H1 (cell line): ENCODE results near the gene AQP12A. TPM values are rescaled to one million over a fixed set of nuclear protein-coding genes. Genes with fewer than 3 reads are reported as not detected.

Experiments used
- CTCF ChIA-PET: fragments of 300-600 bp; sonication (Branson Sonifier 250); formaldehyde crosslinking; loops from one replicate; lab custom pipeline; 2021; ENCODE audit not compliant: partially characterized antibody; lab: Charles Lee
- POLR2A ChIA-PET: fragments of 300-600 bp; sonication (Branson Sonifier 250); formaldehyde crosslinking; loops from one replicate; lab custom pipeline; 2021; ENCODE audit warnings: inconsistent platforms; ENCODE audit not compliant: partially characterized antibody; lab: Charles Lee
- DNase-seq, 2 experiments: peaks; one replicate each; pipeline versions ENCODE4 v3.0.0 to v3.0.0-alpha.2; 2010 to 2022; ENCODE audit warnings: low spot score in 2 of 2, low read depth in 1 of 2, mixed read lengths in 1 of 2
- FAIRE-seq: peaks from 2 replicates; lab custom pipeline; 2011; peaks lifted over from hg19 to GRCh38; lab: Jason Lieb, UNC
- H2AFZ ChIP-seq: 2 replicates; pipeline ENCODE4 v1.8.1; 2012; ENCODE audit warnings: low read length, inconsistent platforms
- H2AK5ac ChIP-seq: 2 replicates; pipeline ENCODE4 v1.6.1; 2013; ENCODE audit warnings: low read depth, low read length
- H2BK120ac ChIP-seq: replicated peaks from 2 replicates; pipeline ENCODE3; 2013; ENCODE audit warnings: low read depth, low read length, inconsistent platforms
- H2BK12ac ChIP-seq: 2 replicates; pipeline ENCODE4 v1.6.1; 2013; ENCODE audit warnings: low read depth, low read length
- H2BK15ac ChIP-seq: 2 replicates; pipeline ENCODE4 v1.6.1; 2013; ENCODE audit warnings: low read length
- H2BK20ac ChIP-seq: 2 replicates; pipeline ENCODE4 v1.6.1; 2013; ENCODE audit warnings: low read length
- H2BK5ac ChIP-seq: 2 replicates; pipeline ENCODE4 v1.6.1; 2013; ENCODE audit warnings: low read depth, low read length
- H3K14ac ChIP-seq: 2 replicates; pipeline ENCODE4 v1.6.1; 2013; ENCODE audit warnings: inconsistent platforms; ENCODE audit not compliant: insufficient read length
- H3K18ac ChIP-seq: 2 replicates; pipeline ENCODE4 v1.6.1; 2013; ENCODE audit warnings: low read length; ENCODE audit errors: extremely low read depth
- H3K23ac ChIP-seq: 2 replicates; pipeline ENCODE4 v1.6.1; 2013; ENCODE audit warnings: inconsistent platforms; ENCODE audit not compliant: insufficient read length
- H3K23me2 ChIP-seq: 2 replicates; pipeline ENCODE4 v1.6.1; 2013; ENCODE audit warnings: low read depth, low read length
- H3K27ac ChIP-seq: 2 replicates; pipeline ENCODE4 v1.6.1; 2011; ENCODE audit warnings: low read depth, low read length, inconsistent platforms
- H3K27me3 ChIP-seq, 4 experiments: replicated peaks in 1 of 4; 1 replicate in 1 of 4; 2 replicates in 3 of 4; pipeline versions ENCODE4 v1.6.1 to v1.8.1; 2011 to 2013; ENCODE audit warnings: low read length in 3 of 4, mild to moderate bottlenecking in 3 of 4, inconsistent platforms in 2 of 4, mixed read lengths in 2 of 4, moderate library complexity in 1 of 4; ENCODE audit not compliant: control insufficient read depth in 3 of 4, insufficient read depth in 3 of 4; ENCODE audit errors: extremely low read depth in 1 of 4
- H3K36me3 ChIP-seq, 4 experiments: 2 replicates each; pipeline versions ENCODE4 v1.6.1 to v1.8.1; 2011 to 2013; ENCODE audit warnings: mild to moderate bottlenecking in 4 of 4, low read length in 3 of 4, moderate library complexity in 2 of 4, control low read depth in 1 of 4, inconsistent platforms in 1 of 4; ENCODE audit not compliant: insufficient read depth in 4 of 4, control insufficient read depth in 2 of 4
- H3K4ac ChIP-seq: replicated peaks from 2 replicates; pipeline ENCODE3; 2013; ENCODE audit warnings: low read length, low read depth, mixed read lengths, inconsistent platforms; ENCODE audit not compliant: insufficient read length
- H3K4me1 ChIP-seq, 4 experiments: replicated peaks in 1 of 4; 1 replicate in 1 of 4; 2 replicates in 3 of 4; pipeline versions ENCODE4 v1.6.1 to v1.8.1; 2011 to 2013; ENCODE audit warnings: low read length in 3 of 4, inconsistent platforms in 2 of 4, mixed read lengths in 1 of 4; ENCODE audit not compliant: insufficient read depth in 4 of 4, control insufficient read depth in 3 of 4
- H3K4me2 ChIP-seq, 2 experiments: 2 replicates each; pipeline versions ENCODE4 v1.6.1 to v1.8.1; 2011 to 2013; ENCODE audit warnings: low read depth in 2 of 2, low read length in 2 of 2, control low read depth in 1 of 2, inconsistent platforms in 1 of 2, mild to moderate bottlenecking in 1 of 2; ENCODE audit not compliant: insufficient read depth in 1 of 2
- H3K4me3 ChIP-seq, 4 experiments: fragments of 200-600, 300-600 bp in 1 of 4; sonication (generic), shearing (Covaris generic), sonication (Bioruptor Twin) in 1 of 4; 2 replicates each; pipeline versions ENCODE4 v1.5.1 to v1.8.1; 2011 to 2016; ENCODE audit warnings: low read length in 4 of 4, low read depth in 3 of 4, control low read depth in 2 of 4, inconsistent platforms in 2 of 4, mild to moderate bottlenecking in 2 of 4, mixed read lengths in 1 of 4, moderate library complexity in 1 of 4; ENCODE audit not compliant: insufficient read depth in 2 of 4; ENCODE audit errors: extremely low read depth in 1 of 4
- H3K56ac ChIP-seq: replicated peaks from 2 replicates; pipeline ENCODE3; 2013; ENCODE audit warnings: low read depth, mild to moderate bottlenecking, mixed read lengths, low read length, inconsistent platforms; ENCODE audit not compliant: insufficient read length
- H3K79me1 ChIP-seq: 2 replicates; pipeline ENCODE4 v1.6.1; 2013; ENCODE audit warnings: low read depth, low read length, control low read depth
- H3K79me2 ChIP-seq, 2 experiments: 2 replicates each; pipeline versions ENCODE4 v1.6.1 to v1.8.1; 2012 to 2013; ENCODE audit warnings: low read length in 2 of 2, mild to moderate bottlenecking in 2 of 2, inconsistent platforms in 1 of 2; ENCODE audit not compliant: insufficient read depth in 2 of 2, control insufficient read depth in 1 of 2
- H3K9ac ChIP-seq, 4 experiments: replicated peaks in 1 of 4; 1 replicate in 1 of 4; 2 replicates in 3 of 4; pipeline versions ENCODE4 v1.6.1 to v1.8.1; 2011 to 2013; ENCODE audit warnings: low read depth in 3 of 4, low read length in 3 of 4, control low read depth in 2 of 4, mild to moderate bottlenecking in 2 of 4, moderate library complexity in 2 of 4, inconsistent platforms in 1 of 4; ENCODE audit errors: extremely low read depth in 1 of 4
- H3K9me3 ChIP-seq, 2 experiments: 2 replicates each; pipeline versions ENCODE4 v1.6.1 to v1.8.1; 2012 to 2013; ENCODE audit warnings: mild to moderate bottlenecking in 2 of 2, moderate library complexity in 2 of 2, control low read depth in 1 of 2, inconsistent platforms in 1 of 2, low read depth in 1 of 2, low read length in 1 of 2, mixed read lengths in 1 of 2; ENCODE audit not compliant: insufficient read depth in 2 of 2
- H4K20me1 ChIP-seq, 2 experiments: replicated peaks in 1 of 2; 2 replicates each; pipeline versions ENCODE3 to v1.8.1; 2011 to 2013; ENCODE audit warnings: inconsistent platforms in 2 of 2, low read length in 2 of 2, mild to moderate bottlenecking in 1 of 2; ENCODE audit not compliant: insufficient read depth in 2 of 2, control insufficient read depth in 1 of 2
- H4K5ac ChIP-seq: 2 replicates; pipeline ENCODE4 v1.6.1; 2013; ENCODE audit warnings: low read length, low read depth, mixed read lengths, inconsistent platforms; ENCODE audit not compliant: insufficient read length
- H4K8ac ChIP-seq: 2 replicates; pipeline ENCODE4 v1.8.0; 2013; ENCODE audit warnings: mild to moderate bottlenecking, moderate library complexity, low read length, inconsistent platforms; ENCODE audit not compliant: insufficient read depth; ENCODE audit errors: extremely low read depth
- H4K91ac ChIP-seq: replicated peaks from 2 replicates; pipeline ENCODE3; 2013; ENCODE audit warnings: low read length, mixed read lengths, inconsistent platforms; ENCODE audit not compliant: insufficient read length
- BRCA1 ChIP-seq: IDR thresholded peaks from 2 replicates; pipeline ENCODE4 v1.6.1; 2012; ENCODE audit warnings: low read depth, low read length, improper control_type of control experiment
- CBX5 ChIP-seq: fragments of 300-800, 300-1000 bp; sonication (generic); IDR thresholded peaks from 2 replicates; pipeline ENCODE4 v1.7.1; 2016; ENCODE audit warnings: antibody characterized with exemption, low read length, low read depth
- CEBPB ChIP-seq: IDR thresholded peaks from 2 replicates; pipeline ENCODE4 v1.6.1; 2012; ENCODE audit warnings: low read depth, low read length
- CHD1 ChIP-seq: IDR thresholded peaks from 2 replicates; pipeline ENCODE4 v1.6.1; 2012; ENCODE audit warnings: low read depth, low read length, improper control_type of control experiment
- EP300 ChIP-seq, 2 experiments: IDR thresholded peaks; 1 replicate in 1 of 2; 2 replicates in 1 of 2; pipeline ENCODE4 v1.6.1; 2011 to 2012; ENCODE audit warnings: low read depth in 2 of 2, low read length in 2 of 2, mild to moderate bottlenecking in 2 of 2, borderline replicate concordance in 1 of 2, inconsistent platforms in 1 of 2, moderate library complexity in 1 of 2
- FOSL1 ChIP-seq: IDR thresholded peaks from 2 replicates; pipeline ENCODE4 v1.6.1; 2011; ENCODE audit warnings: mild to moderate bottlenecking, low read depth, low read length, moderate library complexity; ENCODE audit not compliant: insufficient read depth
- GABPA ChIP-seq: IDR thresholded peaks from 2 replicates; pipeline ENCODE4 v1.6.1; 2011; ENCODE audit warnings: mild to moderate bottlenecking, low read length, moderate library complexity, borderline replicate concordance; ENCODE audit not compliant: insufficient read depth
- GTF2F1 ChIP-seq: IDR thresholded peaks from 2 replicates; pipeline ENCODE4 v1.6.1; 2012; ENCODE audit warnings: low read depth, low read length, improper control_type of control experiment, borderline replicate concordance
- KDM5A ChIP-seq: fragments of 200-600 bp; IDR thresholded peaks from 2 replicates; pipeline ENCODE4 v1.7.1; 2012; ENCODE audit warnings: mild to moderate bottlenecking, low read length, inconsistent platforms, mixed read lengths
- WGBS, 2 experiments: shearing (Covaris generic) in 1 of 2; methylation state at CpG; one replicate each; pipeline versions ENCODE4 v1.1.6 to v1.1.7; 2013 to 2015; ENCODE audit warnings: low lambda C conversion rate in 2 of 2, mixed read lengths in 2 of 2, inconsistent platforms in 1 of 2, low coverage in 1 of 2, missing lambda C conversion rate in 1 of 2; ENCODE audit not compliant: insufficient replicate concordance in 2 of 2, insufficient coverage in 1 of 2, insufficient read length in 1 of 2; ENCODE audit errors: extremely low coverage in 1 of 2, missing lambda C conversion rate in 1 of 2; 5-methylcytosine and 5-hydroxymethylcytosine counted together
- polyA plus RNA-seq, 7 experiments: library from polyadenylated mRNA; depleted of rRNA in 3 of 7; stranded (reverse) in 5 of 7; unstranded in 2 of 7; fragments of >200 nt in 5 of 7; fragments of 200-250 nt in 2 of 7; gene quantifications; 1 replicate in 5 of 7; 2 replicates in 1 of 7; 4 replicates in 1 of 7; pipeline versions ENCODE4 v1.2.1 to v1.2.3, GENCODE V29; 2011 to 2013; ENCODE audit warnings: missing spikeins in 2 of 7, mixed read lengths in 2 of 7
- total RNA-seq: library from RNA; stranded (reverse); fragmentation: NEBNext Ultra II Directional; extraction: Animal tissue kit (Norgen Biotek cat#: 25700); gene quantifications from 2 replicates; pipeline ENCODE4 v1.2.1, GENCODE V29; 2021
- TF ChIP-seq, protein P1 (sequence below): IDR thresholded peaks from 2 replicates; pipeline ENCODE4 v1.6.1; 2012; ENCODE audit warnings: inconsistent platforms

The AQP12A gene
- total and polyA plus RNA-seq, 2 of the 8 experiments (the other 6 are each of a cell fraction or from before 2014, with no cell fraction given), result not detected

DNA sequence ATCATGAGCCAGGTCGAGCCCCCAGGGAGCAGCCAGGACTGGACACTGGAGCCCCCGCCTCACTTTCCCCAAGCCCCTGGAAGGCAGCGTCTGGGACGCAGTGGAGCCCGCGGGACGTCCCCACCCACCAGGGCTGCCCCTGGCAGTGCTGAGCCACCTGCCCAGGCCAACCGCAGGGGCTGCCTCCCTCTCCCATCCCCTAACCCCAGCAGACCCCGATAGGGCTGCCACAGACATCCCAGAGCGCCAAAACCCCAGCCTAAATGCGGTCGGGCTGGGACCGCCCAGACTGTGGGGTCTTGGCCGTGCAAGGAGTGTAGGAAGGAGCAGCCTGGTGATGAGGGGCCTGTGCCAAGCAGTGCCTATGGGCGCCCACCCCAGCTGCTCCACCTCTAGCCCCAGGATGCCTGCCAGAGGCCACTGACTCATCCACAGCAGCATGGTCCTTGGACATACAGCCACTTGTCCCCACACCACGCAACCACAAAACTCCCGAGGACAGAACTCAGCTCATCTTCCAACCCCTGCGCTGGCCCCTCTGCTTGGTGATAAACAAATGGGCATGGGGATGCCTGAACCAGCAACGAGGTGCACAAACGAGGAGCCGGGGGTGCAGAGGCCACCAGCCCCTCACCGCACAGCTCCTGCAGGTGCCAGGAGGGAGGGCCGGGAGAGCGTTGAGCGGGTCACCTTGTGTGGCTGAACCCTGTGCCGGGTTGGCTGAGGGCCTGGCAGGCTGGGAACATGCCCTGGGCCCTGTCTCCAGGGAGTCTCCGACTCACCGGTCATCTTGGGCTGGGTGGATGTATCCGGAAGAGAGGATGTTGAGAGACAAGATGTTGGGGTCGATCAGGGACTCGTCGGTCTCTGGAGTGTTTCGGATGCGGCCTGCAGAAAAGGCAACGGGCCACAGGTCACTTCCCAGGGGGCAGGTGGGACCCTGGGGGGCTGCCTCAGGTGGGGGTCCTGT lies 44.9 kb downstream of the AQP12A start:
- DNase-seq, result no peak
- Histone ChIP-seq H3K4me3 (no peak overlapping the region), H2BK20ac (no peak overlapping the region), H3K27ac (no peak overlapping the region), H4K20me1 (peaks cover 11 to 15% of the 10 kb centered on the region in 2 experiments), H3K79me1 (peaks cover 3% of the 10 kb centered on the region; the same call in 1 of the 2 replicates), H2BK15ac (no peak overlapping the region), H4K8ac (no peak overlapping the region), H3K4me2 (no peak overlapping the region), H3K4me1 (no peaks in the 10 kb centered on the region; a peak in 1 of 7 replicates), H3K23me2 (peaks cover 4% of the 10 kb centered on the region; the same call in 1 of the 2 replicates), H3K14ac (no peak overlapping the region), H2AFZ (no peak overlapping the region), H3K9ac (no peak overlapping the region; a peak in 1 of 7 replicates), H2AK5ac (no peak overlapping the region), H3K18ac (no peak overlapping the region), H3K36me3 (peaks cover 27 to 85% (median 62%) of the 10 kb centered on the region in 4 experiments), H4K91ac (no peak overlapping the region), H2BK12ac (no peak overlapping the region), H4K5ac (no peak overlapping the region), H3K79me2 (no peaks in the 10 kb centered on the region), H2BK5ac (no peak overlapping the region), H2BK120ac (no peak overlapping the region), H3K23ac (no peak overlapping the region), H3K27me3 (no peaks in the 10 kb centered on the region), H3K4ac (no peak overlapping the region), H3K9me3 (no peaks in the 10 kb centered on the region), H3K56ac (no peak overlapping the region)
- ChIA-PET CTCF (interaction anchor here (0.7 to 0.8 kb wide), 2 partner anchors 17 to 20 kb away, joined by 3 read pairs; no protein-coding TSS in a partner anchor), POLR2A (interaction anchor here (0.6 to 2.3 kb wide), 6 partner anchors 11 to 374 kb away, joined by 3 to 11 read pairs (median 4); no protein-coding TSS in a partner anchor)
- no peak for FAIRE-seq
- WGBS, 2 experiments, result 88% methylated on average over 32 of the region's 35 CpGs; no CpG with 5 or more reads in 1 of the 2 experiments
- TF ChIP-seq, protein P1, sequence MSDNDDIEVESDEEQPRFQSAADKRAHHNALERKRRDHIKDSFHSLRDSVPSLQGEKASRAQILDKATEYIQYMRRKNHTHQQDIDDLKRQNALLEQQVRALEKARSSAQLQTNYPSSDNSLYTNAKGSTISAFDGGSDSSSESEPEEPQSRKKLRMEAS, result no peak
- TF ChIP-seq GABPA (no peak), CBX5 (no peak), EP300 (IDR thresholded peaks at IDR 0.05; ENCODE audit: borderline replicate concordance in 1 of 2, low read depth in 2 of 2, low read length in 2 of 2) (no peak), KDM5A (no peak), GTF2F1 (no peak), CHD1 (no peak), BRCA1 (no peak), CEBPB (no peak), FOSL1 (no peak)
